HEK293 (cell line): ENCODE measurements around the gene ZNF576.

ENCODE experiments used
- BCL11B ChIP-seq: fragments of 450-650 bp; formaldehyde crosslinking; IDR thresholded peaks from 2 replicates; pipeline ENCODE4 v1.5.1; 2016; ENCODE audit warnings: low read depth, missing biosample characterization, missing genetic modification characterization
- EGR2 ChIP-seq: fragments of 450-650 bp; formaldehyde crosslinking; IDR thresholded peaks from 2 replicates; pipeline ENCODE4 v1.5.1; 2016; ENCODE audit warnings: low read depth, missing biosample characterization, missing genetic modification characterization
- GLIS2 ChIP-seq: fragments of 450-650 bp; formaldehyde crosslinking; IDR thresholded peaks from 2 replicates; pipeline ENCODE4 v1.5.1; 2016; ENCODE audit warnings: missing biosample characterization, missing genetic modification characterization
- HOXC10 ChIP-seq: sonication (generic); formaldehyde crosslinking; IDR thresholded peaks from 2 replicates; pipeline ENCODE4 v1.8.1; 2023; ENCODE audit warnings: mild to moderate bottlenecking, missing genetic modification reagents
- KLF7 ChIP-seq: fragments of 450-650 bp; formaldehyde crosslinking; IDR thresholded peaks from 2 replicates; pipeline ENCODE4 v1.5.1; 2016; ENCODE audit warnings: missing biosample characterization, missing genetic modification characterization, borderline replicate concordance
- KLF9 ChIP-seq: fragments of 450-650 bp; formaldehyde crosslinking; IDR thresholded peaks from 2 replicates; pipeline ENCODE4 v1.5.1; 2016; ENCODE audit warnings: missing biosample characterization, missing genetic modification characterization, low read depth
- TRIM28 ChIP-seq: IDR thresholded peaks from 2 replicates; pipeline ENCODE4 v1.6.1; 2011; ENCODE audit warnings: low read length, control low read depth, borderline replicate concordance
- ZBTB49 ChIP-seq: fragments of 450-650 bp; formaldehyde crosslinking; IDR thresholded peaks from 2 replicates; pipeline ENCODE4 v1.5.1; 2016; ENCODE audit warnings: missing biosample characterization, missing genetic modification characterization, low read depth
- ZBTB8A ChIP-seq: fragments of 450-650 bp; formaldehyde crosslinking; IDR thresholded peaks from 2 replicates; pipeline ENCODE4 v1.5.1; 2016; ENCODE audit warnings: missing biosample characterization, missing genetic modification characterization
- ZNF146 ChIP-seq: fragments of 450-650 bp; formaldehyde crosslinking; IDR thresholded peaks from 2 replicates; pipeline ENCODE4 v1.5.1; 2016; ENCODE audit warnings: missing biosample characterization, missing genetic modification characterization
- ZNF155 ChIP-seq: fragments of 450-650 bp; formaldehyde crosslinking; IDR thresholded peaks from 2 replicates; pipeline ENCODE4 v1.5.1; 2016; ENCODE audit warnings: missing biosample characterization, missing genetic modification characterization
- ZNF157 ChIP-seq: fragments of 450-650 bp; formaldehyde crosslinking; IDR thresholded peaks from 2 replicates; pipeline ENCODE4 v1.5.1; 2016; ENCODE audit warnings: missing biosample characterization, missing genetic modification characterization
- ZNF223 ChIP-seq: fragments of 450-650 bp; formaldehyde crosslinking; IDR thresholded peaks from 2 replicates; pipeline ENCODE4 v1.5.1; 2016; ENCODE audit warnings: missing biosample characterization, missing genetic modification characterization
- ZNF23 ChIP-seq: fragments of 450-650 bp; formaldehyde crosslinking; IDR thresholded peaks from 2 replicates; pipeline ENCODE4 v1.5.1; 2016; ENCODE audit warnings: missing biosample characterization, missing genetic modification characterization, borderline replicate concordance
- ZNF24 ChIP-seq: fragments of 450-650 bp; formaldehyde crosslinking; IDR thresholded peaks from 2 replicates; pipeline ENCODE4 v1.5.1; 2016; ENCODE audit warnings: missing biosample characterization, missing genetic modification characterization
- ZNF266 ChIP-seq: fragments of 450-650 bp; formaldehyde crosslinking; IDR thresholded peaks from 2 replicates; pipeline ENCODE4 v1.5.1; 2016; ENCODE audit warnings: missing biosample characterization, missing genetic modification characterization, low read depth
- ZNF302 ChIP-seq: fragments of 450-650 bp; formaldehyde crosslinking; IDR thresholded peaks from 2 replicates; pipeline ENCODE4 v1.5.1; 2016; ENCODE audit warnings: missing biosample characterization, missing genetic modification characterization, low read depth
- ZNF335 ChIP-seq: fragments of 450-650 bp; formaldehyde crosslinking; conservative IDR thresholded peaks from 2 replicates; pipeline ENCODE4 v1.5.1; 2016; ENCODE audit warnings: missing biosample characterization, missing genetic modification characterization
- ZNF433 ChIP-seq: fragments of 450-650 bp; formaldehyde crosslinking; IDR thresholded peaks from 2 replicates; pipeline ENCODE4 v1.5.1; 2016; ENCODE audit warnings: missing biosample characterization, missing genetic modification characterization, low read depth
- ZNF473 ChIP-seq: fragments of 450-650 bp; formaldehyde crosslinking; IDR thresholded peaks from 2 replicates; pipeline ENCODE4 v1.5.1; 2017; ENCODE audit warnings: missing biosample characterization, missing genetic modification characterization
- ZNF513 ChIP-seq: fragments of 450-650 bp; IDR thresholded peaks from 2 replicates; pipeline ENCODE4 v1.5.1; 2018; ENCODE audit warnings: missing biosample characterization, missing genetic modification characterization
- ZNF514 ChIP-seq: fragments of 450-650 bp; formaldehyde crosslinking; IDR thresholded peaks from 2 replicates; pipeline ENCODE4 v1.5.1; 2016; ENCODE audit warnings: missing biosample characterization, missing genetic modification characterization
- ZNF544 ChIP-seq: fragments of 450-650 bp; formaldehyde crosslinking; IDR thresholded peaks from 2 replicates; pipeline ENCODE4 v1.5.0; 2017; ENCODE audit warnings: missing biosample characterization, missing genetic modification characterization
- ZNF549 ChIP-seq: fragments of 450-650 bp; IDR thresholded peaks from 2 replicates; pipeline ENCODE4 v1.5.1; 2018; ENCODE audit warnings: missing biosample characterization, missing genetic modification characterization, mild to moderate bottlenecking, inconsistent platforms, moderate library complexity
- ZNF600 ChIP-seq: fragments of 450-650 bp; formaldehyde crosslinking; IDR thresholded peaks from 2 replicates; pipeline ENCODE4 v1.5.1; 2016; ENCODE audit warnings: missing biosample characterization, missing genetic modification characterization
- ZNF621 ChIP-seq: fragments of 450-650 bp; formaldehyde crosslinking; IDR thresholded peaks from 2 replicates; pipeline ENCODE4 v1.5.1; 2017; ENCODE audit warnings: missing biosample characterization, missing genetic modification characterization
- ZNF654 ChIP-seq: fragments of 450-650 bp; formaldehyde crosslinking; IDR thresholded peaks from 2 replicates; pipeline ENCODE4 v1.5.1; 2016; ENCODE audit warnings: low read depth, missing biosample characterization, missing genetic modification characterization
- ZNF660 ChIP-seq: fragments of 450-650 bp; IDR thresholded peaks from 2 replicates; pipeline ENCODE4 v1.5.1; 2018; ENCODE audit warnings: missing biosample characterization, mild to moderate bottlenecking, missing genetic modification characterization
- ZNF670 ChIP-seq: fragments of 450-650 bp; formaldehyde crosslinking; IDR thresholded peaks from 2 replicates; pipeline ENCODE4 v1.5.1; 2016; ENCODE audit warnings: missing biosample characterization, missing genetic modification characterization, low read depth
- ZNF704 ChIP-seq: fragments of 450-650 bp; formaldehyde crosslinking; IDR thresholded peaks from 2 replicates; pipeline ENCODE4 v1.5.1; 2016; ENCODE audit warnings: missing biosample characterization, missing genetic modification characterization
- ZNF747 ChIP-seq: fragments of 450-650 bp; formaldehyde crosslinking; IDR thresholded peaks from 2 replicates; pipeline ENCODE4 v1.5.1; 2016; ENCODE audit warnings: missing biosample characterization, missing genetic modification characterization
- TF ChIP-seq, protein P1 (sequence below): fragments of 450-650 bp; formaldehyde crosslinking; IDR thresholded peaks from 2 replicates; pipeline ENCODE4 v1.5.1; 2017; ENCODE audit warnings: missing biosample characterization, missing genetic modification characterization
- TF ChIP-seq, protein P2 (sequence below): fragments of 450-650 bp; formaldehyde crosslinking; IDR thresholded peaks from 2 replicates; pipeline ENCODE4 v1.5.1; 2016; ENCODE audit warnings: missing biosample characterization, missing genetic modification characterization

The ZNF576 gene

GRCh38 chr19:43619262-43620060 lies 23.1 kb downstream of the ZNF576 start, which contains the start of gene ZNF428 (continued):
- TF ChIP-seq ZNF157 (tag by site-specific recombination) = no peak
- TF ChIP-seq ZNF146 (tag by site-specific recombination) = no peak; the same call in 1 of the 2 replicates
- 0 out of 2 replicates have a peak, but pooled peaks have one; percentile 39 for TF ChIP-seq ZNF223 (tag by site-specific recombination)
- peak; percentile 63; the same call in 1 of the 2 replicates for TF ChIP-seq ZBTB8A (tag by site-specific recombination)
- no peak for TF ChIP-seq ZNF747 (tag by site-specific recombination)
- TF ChIP-seq ZNF433 (tag by site-specific recombination) = no peak
- TF ChIP-seq BCL11B (tag by site-specific recombination) = peak; percentile 71; the same call in 1 of the 2 replicates
- TF ChIP-seq ZNF704 (tag by site-specific recombination) = no peak
- no peak for TF ChIP-seq ZNF302 (tag by site-specific recombination)
- peak; percentile 36 for TF ChIP-seq ZNF24
- no peak for TF ChIP-seq ZNF473 (tag by site-specific recombination)
- no peak for TF ChIP-seq ZNF266
- TF ChIP-seq KLF9 (tag by site-specific recombination) = peak; percentile 68
- peak; percentile 66; the same call in 1 of the 2 replicates for TF ChIP-seq KLF7 (tag by site-specific recombination)
- TF ChIP-seq, protein P1, sequence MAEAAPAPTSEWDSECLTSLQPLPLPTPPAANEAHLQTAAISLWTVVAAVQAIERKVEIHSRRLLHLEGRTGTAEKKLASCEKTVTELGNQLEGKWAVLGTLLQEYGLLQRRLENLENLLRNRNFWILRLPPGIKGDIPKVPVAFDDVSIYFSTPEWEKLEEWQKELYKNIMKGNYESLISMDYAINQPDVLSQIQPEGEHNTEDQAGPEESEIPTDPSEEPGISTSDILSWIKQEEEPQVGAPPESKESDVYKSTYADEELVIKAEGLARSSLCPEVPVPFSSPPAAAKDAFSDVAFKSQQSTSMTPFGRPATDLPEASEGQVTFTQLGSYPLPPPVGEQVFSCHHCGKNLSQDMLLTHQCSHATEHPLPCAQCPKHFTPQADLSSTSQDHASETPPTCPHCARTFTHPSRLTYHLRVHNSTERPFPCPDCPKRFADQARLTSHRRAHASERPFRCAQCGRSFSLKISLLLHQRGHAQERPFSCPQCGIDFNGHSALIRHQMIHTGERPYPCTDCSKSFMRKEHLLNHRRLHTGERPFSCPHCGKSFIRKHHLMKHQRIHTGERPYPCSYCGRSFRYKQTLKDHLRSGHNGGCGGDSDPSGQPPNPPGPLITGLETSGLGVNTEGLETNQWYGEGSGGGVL (tag by site-specific recombination) = peak; percentile 52; the same call in 1 of the 2 replicates
- peak; percentile 97 for TF ChIP-seq GLIS2
- no peak for TF ChIP-seq ZNF155 (tag by site-specific recombination)
- TF ChIP-seq ZNF660 (tag by site-specific recombination) = 0 out of 2 replicates have a peak, but pooled peaks have one; percentile 84
- TF ChIP-seq ZNF654 = no peak
- no peak for TF ChIP-seq ZBTB49 (tag by site-specific recombination)
- no peak for TF ChIP-seq HOXC10 (CRISPR knock-in tag)
- TF ChIP-seq EGR2 (tag by site-specific recombination) = peak; percentile 42
- TF ChIP-seq ZNF544 (tag by site-specific recombination) = no peak
- no peak for TF ChIP-seq TRIM28
- TF ChIP-seq ZNF514 = no peak
- no peak for TF ChIP-seq ZNF23 (tag by site-specific recombination)
- TF ChIP-seq, protein P2, sequence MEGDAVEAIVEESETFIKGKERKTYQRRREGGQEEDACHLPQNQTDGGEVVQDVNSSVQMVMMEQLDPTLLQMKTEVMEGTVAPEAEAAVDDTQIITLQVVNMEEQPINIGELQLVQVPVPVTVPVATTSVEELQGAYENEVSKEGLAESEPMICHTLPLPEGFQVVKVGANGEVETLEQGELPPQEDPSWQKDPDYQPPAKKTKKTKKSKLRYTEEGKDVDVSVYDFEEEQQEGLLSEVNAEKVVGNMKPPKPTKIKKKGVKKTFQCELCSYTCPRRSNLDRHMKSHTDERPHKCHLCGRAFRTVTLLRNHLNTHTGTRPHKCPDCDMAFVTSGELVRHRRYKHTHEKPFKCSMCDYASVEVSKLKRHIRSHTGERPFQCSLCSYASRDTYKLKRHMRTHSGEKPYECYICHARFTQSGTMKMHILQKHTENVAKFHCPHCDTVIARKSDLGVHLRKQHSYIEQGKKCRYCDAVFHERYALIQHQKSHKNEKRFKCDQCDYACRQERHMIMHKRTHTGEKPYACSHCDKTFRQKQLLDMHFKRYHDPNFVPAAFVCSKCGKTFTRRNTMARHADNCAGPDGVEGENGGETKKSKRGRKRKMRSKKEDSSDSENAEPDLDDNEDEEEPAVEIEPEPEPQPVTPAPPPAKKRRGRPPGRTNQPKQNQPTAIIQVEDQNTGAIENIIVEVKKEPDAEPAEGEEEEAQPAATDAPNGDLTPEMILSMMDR (tag by site-specific recombination) = peak; percentile 90
- TF ChIP-seq ZNF513 (tag by site-specific recombination) = peak; percentile 0; the same call in 1 of the 2 replicates
- no peak for TF ChIP-seq ZNF670 (tag by site-specific recombination)
- TF ChIP-seq ZNF335 (tag by site-specific recombination) = peak; percentile 86
- no peak for TF ChIP-seq ZNF549
- peak; percentile 90 for TF ChIP-seq ZNF600
- TF ChIP-seq ZNF621 (tag by site-specific recombination) = no peak
